ENCODE data around the gene PAQR7.

PAQR7 gene

GRCh38 chr1:25885602-25886001 is 10.1 kb upstream of the PAQR7 start:
- DNase-seq (ENCODE audit: low read depth) = no peak
- no peak overlapping the region for H3K4me3 ChIP-seq (ENCODE audit: low read depth, low read length)
- TF ChIP-seq CTCF (conservative IDR thresholded peaks at IDR 0.05; ENCODE audit: low read depth, low read length) = no peak

GRCh38 chr1:25881266-25881665 is 5.8 kb upstream of the PAQR7 start:
- TF ChIP-seq CTCF (conservative IDR thresholded peaks at IDR 0.05; ENCODE audit: low read depth, low read length) = no peak
- no peak overlapping the region for H3K4me3 ChIP-seq (ENCODE audit: low read depth, low read length)
- DNase-seq (ENCODE audit: low read depth) = no peak

- no peak for TF ChIP-seq CTCF (conservative IDR thresholded peaks at IDR 0.05; ENCODE audit: low read depth, low read length)
Observed at GRCh38 chr1:25880518-25880917, 5.0 kb upstream of the PAQR7 start.

GRCh38 chr1:25879675-25880074 is 4.2 kb upstream of the PAQR7 start:
- TF ChIP-seq CTCF (conservative IDR thresholded peaks at IDR 0.05; ENCODE audit: low read depth, low read length) = no peak

More at GRCh38 chr1:25880518-25880917, 5.0 kb upstream of the PAQR7 start:
- H3K4me3 ChIP-seq (ENCODE audit: low read depth, low read length) = no peak overlapping the region
- no peak for DNase-seq (ENCODE audit: low read depth)

GRCh38 chr1:25878690-25879089 is 3.2 kb upstream of the PAQR7 start:
- TF ChIP-seq CTCF (conservative IDR thresholded peaks at IDR 0.05; ENCODE audit: low read depth, low read length) = no peak
- no peak overlapping the region for H3K4me3 ChIP-seq (ENCODE audit: low read depth, low read length)
- DNase-seq (ENCODE audit: low read depth) = no peak

More at GRCh38 chr1:25879675-25880074, 4.2 kb upstream of the PAQR7 start:
- no peak overlapping the region for H3K4me3 ChIP-seq (ENCODE audit: low read depth, low read length)
- no peak for DNase-seq (ENCODE audit: low read depth)

- no peak for DNase-seq (ENCODE audit: low read depth)
- no peak for TF ChIP-seq CTCF (conservative IDR thresholded peaks at IDR 0.05; ENCODE audit: low read depth, low read length)
- H3K4me3 ChIP-seq (ENCODE audit: low read depth, low read length) = no peak overlapping the region
Observed at GRCh38 chr1:25877155-25877554, 1.6 kb upstream of the PAQR7 start.

GRCh38 chr1:25876693-25877077 is 1.2 kb upstream of the PAQR7 start:
- DNase-seq (ENCODE audit: low read depth) = no peak
- H3K4me3 ChIP-seq (ENCODE audit: low read depth, low read length) = no peak overlapping the region
- TF ChIP-seq CTCF (conservative IDR thresholded peaks at IDR 0.05; ENCODE audit: low read depth, low read length) = no peak

Measured in choroid plexus epithelial cell (primary cell).